ENCODE results near the gene UMAD1. TPM values are rescaled to one million over a fixed set of nuclear protein-coding genes. Genes with fewer than 3 reads are reported as not detected.

UMAD1 gene
- polyA plus RNA-seq, 1 donor: 7.7 TPM

- no peak for DNase-seq (ENCODE audit: low read depth)
Observed at GRCh38 chr7:7688956-7689355, 48.4 kb downstream of the UMAD1 start.

GRCh38 chr7:7693881-7694280 lies 53.3 kb downstream of the UMAD1 start:
- DNase-seq (ENCODE audit: low read depth): no peak

- no peak for DNase-seq (ENCODE audit: low read depth)
Observed at GRCh38 chr7:7694542-7694941, 54.0 kb downstream of the UMAD1 start.

GRCh38 chr7:7695111-7695817 lies 54.7 kb downstream of the UMAD1 start:
- DNase-seq (ENCODE audit: low read depth): no peak

GRCh38 chr7:7696458-7697119 lies 56.0 kb downstream of the UMAD1 start:
- DNase-seq (ENCODE audit: low read depth): no peak

GRCh38 chr7:7698930-7699329 lies 58.4 kb downstream of the UMAD1 start:
- DNase-seq (ENCODE audit: low read depth): no peak

DNA sequence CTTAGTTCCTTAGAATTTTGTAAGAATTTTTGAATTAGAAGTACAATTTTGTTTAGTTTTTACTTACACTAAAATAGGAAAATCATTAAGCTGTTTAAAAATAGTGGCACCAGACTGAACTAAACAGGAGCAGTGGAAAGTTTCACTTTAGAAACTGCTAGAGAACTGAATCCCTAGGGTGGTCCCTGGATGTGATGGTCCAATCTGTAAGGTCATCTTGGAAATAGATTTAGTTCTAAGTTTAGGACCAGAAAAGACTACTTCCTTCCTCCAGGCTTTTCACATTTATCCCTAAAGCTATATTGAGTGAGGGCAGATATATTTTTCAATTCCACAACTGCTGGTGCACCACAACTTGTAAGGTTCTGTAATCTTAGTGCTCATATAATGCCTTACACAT lies 58.8 kb downstream of the UMAD1 start:
- no peak for DNase-seq (ENCODE audit: low read depth)

DNA sequence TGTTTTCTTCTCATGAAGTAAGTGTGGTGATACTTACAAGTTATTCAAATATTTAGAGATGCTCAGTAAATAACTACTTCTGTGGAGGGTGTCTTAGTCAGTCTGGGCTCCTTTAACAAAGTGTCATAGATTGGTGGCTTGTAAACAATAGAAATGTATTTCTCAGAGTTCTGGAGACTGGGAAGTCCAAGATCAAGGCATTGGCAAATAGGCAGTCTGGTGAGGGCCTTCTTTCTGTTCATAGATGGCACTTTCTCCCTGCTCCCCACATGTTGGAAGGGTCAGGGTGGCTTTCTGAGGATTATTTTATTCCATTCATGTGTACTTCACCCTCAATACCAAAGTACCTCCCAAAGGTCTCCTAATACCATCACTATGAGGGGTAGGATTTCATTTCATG lies 59.4 kb downstream of the UMAD1 start:
- DNase-seq (ENCODE audit: low read depth): no peak

- DNase-seq (ENCODE audit: low read depth): no peak
Observed at GRCh38 chr7:7701527-7701926, 61.0 kb downstream of the UMAD1 start.

GRCh38 chr7:7702826-7703225 lies 62.3 kb downstream of the UMAD1 start:
- no peak for DNase-seq (ENCODE audit: low read depth)

DNA sequence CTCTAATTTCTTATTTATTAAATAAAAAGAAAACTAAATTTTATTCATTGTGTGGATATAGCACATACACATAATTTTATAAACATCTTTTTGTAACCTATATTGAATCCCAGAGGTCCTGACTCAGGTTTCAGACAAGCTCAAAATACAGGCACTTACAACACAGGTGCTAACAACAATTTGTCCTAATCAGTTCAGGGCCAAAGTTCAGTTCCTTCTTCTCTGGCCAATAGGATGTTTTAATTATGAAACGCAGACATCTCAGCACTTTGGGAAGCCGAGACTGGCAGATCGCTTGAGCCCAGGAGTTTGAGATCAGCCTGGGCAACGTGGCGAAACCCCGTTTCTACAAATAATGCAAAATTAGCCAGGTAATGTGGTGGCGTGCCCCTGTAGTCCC lies 62.9 kb downstream of the UMAD1 start:
- no peak for DNase-seq (ENCODE audit: low read depth)

GRCh38 chr7:7704867-7705266 lies 64.3 kb downstream of the UMAD1 start:
- DNase-seq (ENCODE audit: low read depth): no peak

DNA sequence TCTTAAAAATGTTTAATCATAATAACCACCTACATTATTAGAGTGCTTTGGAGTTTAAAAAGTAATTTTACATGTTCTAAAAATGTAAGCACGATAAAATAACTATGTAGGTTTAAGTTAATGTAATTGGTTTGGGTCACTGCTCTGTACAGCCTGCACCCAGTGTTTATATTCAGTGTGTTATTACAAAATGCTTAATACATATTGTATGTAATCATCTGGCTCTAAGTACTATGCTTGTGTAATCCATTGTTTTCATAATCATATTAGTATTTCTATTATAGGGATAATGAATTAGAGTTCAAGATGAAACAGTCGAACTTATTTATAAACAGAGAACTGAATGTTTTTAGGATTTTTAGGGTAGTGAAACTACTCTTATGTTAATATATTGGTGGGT lies 64.8 kb downstream of the UMAD1 start:
- no peak for DNase-seq (ENCODE audit: low read depth)

DNA sequence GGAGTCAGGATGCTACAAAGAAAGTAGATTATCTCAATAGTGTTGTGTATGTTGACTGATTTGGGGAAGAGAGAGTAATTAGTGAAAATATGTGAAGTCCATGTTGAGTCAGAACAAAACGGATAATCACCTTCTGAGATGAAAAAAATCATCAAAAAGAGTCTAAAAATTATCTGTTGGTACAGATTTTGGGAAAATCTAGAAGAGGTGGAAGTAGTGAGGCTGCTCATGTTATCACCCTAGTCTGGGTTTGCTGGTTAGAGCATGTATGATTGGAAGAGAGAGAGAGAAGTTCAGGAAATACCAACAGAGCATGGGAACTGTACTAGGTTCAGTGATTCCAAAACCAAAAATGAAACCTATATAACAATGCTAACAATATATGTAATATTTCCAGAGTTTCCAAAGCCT lies 65.6 kb downstream of the UMAD1 start:
- no peak for DNase-seq (ENCODE audit: low read depth)

- DNase-seq (ENCODE audit: low read depth): no peak
Observed at GRCh38 chr7:7706556-7707172, 66.1 kb downstream of the UMAD1 start.

DNA sequence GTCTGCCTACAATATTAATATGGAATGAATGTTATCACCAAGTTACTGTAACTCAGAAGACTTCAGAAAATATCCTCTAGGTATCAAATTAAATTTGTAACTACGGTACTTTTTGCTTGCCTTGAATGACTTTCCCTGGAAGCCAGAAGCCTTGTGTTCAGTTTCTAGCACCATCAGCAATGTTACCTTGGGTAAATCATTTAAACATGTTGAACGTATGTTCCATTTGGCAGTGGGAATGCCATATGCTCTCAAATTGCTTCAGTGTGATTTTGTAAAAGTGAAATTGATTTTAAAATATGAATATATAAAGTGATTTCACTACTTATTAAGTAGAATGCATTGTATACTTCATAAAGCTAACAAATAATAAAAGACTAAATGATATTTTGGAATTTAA lies 66.7 kb downstream of the UMAD1 start:
- DNase-seq (ENCODE audit: low read depth): no peak

- DNase-seq (ENCODE audit: low read depth): no peak
Observed at GRCh38 chr7:7707806-7708205, 67.3 kb downstream of the UMAD1 start.

GRCh38 chr7:7709291-7709690 lies 68.7 kb downstream of the UMAD1 start:
- no peak for DNase-seq (ENCODE audit: low read depth)

DNA sequence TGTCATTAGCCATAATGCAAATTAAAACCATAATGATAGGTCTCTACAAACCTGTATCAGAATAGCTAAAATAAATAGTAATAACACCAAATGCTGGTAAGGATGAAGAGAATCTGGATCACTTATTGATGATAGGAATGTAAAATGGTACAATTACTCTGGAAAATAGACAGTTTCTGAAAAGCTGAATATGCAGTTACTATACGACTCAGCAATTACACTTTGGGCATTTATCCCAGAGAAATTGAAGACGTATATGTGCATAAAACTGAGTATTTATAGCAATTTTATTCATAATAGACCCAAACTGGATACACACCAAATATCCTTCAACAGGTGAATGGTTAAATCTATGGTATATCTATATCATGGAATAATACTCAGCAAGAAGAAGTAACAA lies 69.9 kb downstream of the UMAD1 start:
- DNase-seq (ENCODE audit: low read depth): no peak

DNA sequence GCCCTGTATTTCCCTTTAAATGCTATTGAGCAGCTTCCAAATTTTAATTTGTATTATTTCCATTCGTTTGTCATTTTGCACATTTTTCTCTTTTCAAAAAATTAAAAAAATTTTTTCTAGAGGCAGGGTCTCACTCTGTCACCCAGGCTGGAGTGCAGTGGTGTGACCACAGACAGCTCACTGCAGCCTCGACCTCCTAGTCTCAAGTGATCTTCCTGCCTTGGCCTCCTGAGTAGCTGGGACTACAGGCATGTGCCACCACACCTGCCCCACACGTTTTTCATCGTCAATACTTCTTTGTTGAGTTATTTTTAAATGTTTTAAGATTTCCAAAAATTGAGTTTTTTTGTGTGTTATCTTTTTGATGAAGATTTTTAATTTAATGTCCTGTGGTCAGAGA lies 73.2 kb downstream of the UMAD1 start:
- DNase-seq (ENCODE audit: low read depth): no peak

GRCh38 chr7:7718492-7718891 lies 77.9 kb downstream of the UMAD1 start, which contains the start of gene RPA3:
TSS of gene RPA3 (minus strand) at chr7:7718607. CDS start at chr7:7640418, 78,189 bp downstream.
- no peak for DNase-seq (ENCODE audit: low read depth)

- peak; percentile 90 for DNase-seq (ENCODE audit: low read depth)
Observed at GRCh38 chr7:7719236-7719635, 78.7 kb downstream of the UMAD1 start.

- DNase-seq (ENCODE audit: low read depth): no peak
Observed at GRCh38 chr7:7720193-7720592, 79.6 kb downstream of the UMAD1 start.
